Liver (tissue), 3 donors: ENCODE data around the gene SLC45A1.

Experiments
- ATF3 ChIP-seq: IDR thresholded peaks from 2 replicates; pipeline ENCODE4 v1.6.1; 2016; ENCODE audit warnings: antibody characterized with exemption
- EGR1 ChIP-seq, 2 donors: IDR thresholded peaks; 2 replicates each; pipeline ENCODE4 v1.6.1; 2016 to 2018; ENCODE audit warnings: antibody characterized with exemption in 2 of 2, low read depth in 2 of 2
- HNF4A ChIP-seq, 2 donors: conservative IDR thresholded peaks; 2 replicates each; pipeline ENCODE4 v1.6.1; 2016; ENCODE audit warnings: antibody characterized with exemption in 2 of 2, mild to moderate bottlenecking in 2 of 2
- JUND ChIP-seq, 2 donors: IDR thresholded peaks; 2 replicates each; pipeline ENCODE4 v1.6.1; 2016; ENCODE audit warnings: antibody characterized with exemption in 2 of 2
- NR2F2 ChIP-seq: IDR thresholded peaks from 2 replicates; pipeline ENCODE4 v1.6.1; 2016; ENCODE audit warnings: antibody characterized with exemption
- RAD21 ChIP-seq, 2 donors: IDR thresholded peaks; 2 replicates each; pipeline ENCODE4 v1.6.1; 2016; ENCODE audit warnings: antibody characterized with exemption in 2 of 2, mild to moderate bottlenecking in 2 of 2
- TF ChIP-seq, protein P1 (sequence below): fragments of 150-350 bp; IDR thresholded peaks from 2 replicates; pipeline ENCODE4 v1.5.1; 2017; ENCODE audit warnings: improper control_type of control experiment, low read depth, low read length; ENCODE audit not compliant: missing input control
- TF ChIP-seq, protein P2 (sequence below): IDR thresholded peaks from 2 replicates; pipeline ENCODE4 v1.6.1; 2016; ENCODE audit warnings: antibody characterized with exemption
- TF ChIP-seq, protein P3 (sequence below): IDR thresholded peaks from 2 replicates; pipeline ENCODE4 v1.6.1; 2016; ENCODE audit warnings: antibody characterized with exemption
- TF ChIP-seq, protein P4 (sequence below): IDR thresholded peaks from 2 replicates; pipeline ENCODE4 v1.6.1; 2016; ENCODE audit warnings: antibody characterized with exemption, mild to moderate bottlenecking
- donor health status: healthy.
- donor health status: healthy.

DNA sequence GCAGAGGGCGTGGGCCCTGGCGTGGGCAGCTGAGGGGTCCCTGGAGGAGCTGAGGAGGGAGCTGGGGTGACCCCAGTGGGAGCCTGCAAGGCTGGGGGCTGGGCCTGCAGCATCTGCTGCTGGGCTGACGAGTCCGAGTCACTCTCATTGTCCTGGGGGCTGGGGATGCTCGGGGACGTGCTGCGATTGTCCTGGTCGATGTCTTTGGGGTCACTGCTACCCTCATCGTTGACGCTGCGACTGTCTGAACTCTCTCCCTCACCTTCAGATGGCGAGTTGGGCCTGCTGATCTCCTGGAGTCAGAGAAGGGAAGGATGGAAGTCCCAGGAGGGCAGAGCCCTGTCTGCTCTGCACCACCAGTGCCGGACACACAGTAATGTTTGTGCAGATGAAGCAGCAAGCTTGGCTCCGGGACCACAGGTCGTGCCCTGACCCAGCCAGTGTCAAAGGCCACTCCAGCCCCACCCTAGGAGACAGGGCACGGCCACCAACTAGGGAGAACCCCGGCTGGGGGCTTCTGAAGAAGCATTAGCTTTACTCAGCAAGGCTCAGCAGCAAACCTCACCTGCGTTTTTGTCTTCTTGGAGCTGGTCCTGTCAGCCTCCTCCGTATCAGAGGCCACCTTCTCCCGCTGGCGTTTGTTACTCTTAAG lies 43.4 kb downstream of the SLC45A1 start:
- TF ChIP-seq, protein P1, sequence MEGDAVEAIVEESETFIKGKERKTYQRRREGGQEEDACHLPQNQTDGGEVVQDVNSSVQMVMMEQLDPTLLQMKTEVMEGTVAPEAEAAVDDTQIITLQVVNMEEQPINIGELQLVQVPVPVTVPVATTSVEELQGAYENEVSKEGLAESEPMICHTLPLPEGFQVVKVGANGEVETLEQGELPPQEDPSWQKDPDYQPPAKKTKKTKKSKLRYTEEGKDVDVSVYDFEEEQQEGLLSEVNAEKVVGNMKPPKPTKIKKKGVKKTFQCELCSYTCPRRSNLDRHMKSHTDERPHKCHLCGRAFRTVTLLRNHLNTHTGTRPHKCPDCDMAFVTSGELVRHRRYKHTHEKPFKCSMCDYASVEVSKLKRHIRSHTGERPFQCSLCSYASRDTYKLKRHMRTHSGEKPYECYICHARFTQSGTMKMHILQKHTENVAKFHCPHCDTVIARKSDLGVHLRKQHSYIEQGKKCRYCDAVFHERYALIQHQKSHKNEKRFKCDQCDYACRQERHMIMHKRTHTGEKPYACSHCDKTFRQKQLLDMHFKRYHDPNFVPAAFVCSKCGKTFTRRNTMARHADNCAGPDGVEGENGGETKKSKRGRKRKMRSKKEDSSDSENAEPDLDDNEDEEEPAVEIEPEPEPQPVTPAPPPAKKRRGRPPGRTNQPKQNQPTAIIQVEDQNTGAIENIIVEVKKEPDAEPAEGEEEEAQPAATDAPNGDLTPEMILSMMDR = no peak
- TF ChIP-seq JUND (IDR thresholded peaks at IDR 0.05) = no peak
- TF ChIP-seq ATF3 = no peak
- TF ChIP-seq, protein P2, sequence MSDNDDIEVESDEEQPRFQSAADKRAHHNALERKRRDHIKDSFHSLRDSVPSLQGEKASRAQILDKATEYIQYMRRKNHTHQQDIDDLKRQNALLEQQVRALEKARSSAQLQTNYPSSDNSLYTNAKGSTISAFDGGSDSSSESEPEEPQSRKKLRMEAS = no peak
- peak; percentile 15 for TF ChIP-seq NR2F2
- TF ChIP-seq, protein P3, sequence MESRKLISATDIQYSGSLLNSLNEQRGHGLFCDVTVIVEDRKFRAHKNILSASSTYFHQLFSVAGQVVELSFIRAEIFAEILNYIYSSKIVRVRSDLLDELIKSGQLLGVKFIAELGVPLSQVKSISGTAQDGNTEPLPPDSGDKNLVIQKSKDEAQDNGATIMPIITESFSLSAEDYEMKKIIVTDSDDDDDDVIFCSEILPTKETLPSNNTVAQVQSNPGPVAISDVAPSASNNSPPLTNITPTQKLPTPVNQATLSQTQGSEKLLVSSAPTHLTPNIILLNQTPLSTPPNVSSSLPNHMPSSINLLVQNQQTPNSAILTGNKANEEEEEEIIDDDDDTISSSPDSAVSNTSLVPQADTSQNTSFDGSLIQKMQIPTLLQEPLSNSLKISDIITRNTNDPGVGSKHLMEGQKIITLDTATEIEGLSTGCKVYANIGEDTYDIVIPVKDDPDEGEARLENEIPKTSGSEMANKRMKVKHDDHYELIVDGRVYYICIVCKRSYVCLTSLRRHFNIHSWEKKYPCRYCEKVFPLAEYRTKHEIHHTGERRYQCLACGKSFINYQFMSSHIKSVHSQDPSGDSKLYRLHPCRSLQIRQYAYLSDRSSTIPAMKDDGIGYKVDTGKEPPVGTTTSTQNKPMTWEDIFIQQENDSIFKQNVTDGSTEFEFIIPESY = no peak
- TF ChIP-seq HNF4A (conservative IDR thresholded peaks at IDR 0.05) = peak in 1 of 2 donors; percentile 30
- TF ChIP-seq, protein P4, sequence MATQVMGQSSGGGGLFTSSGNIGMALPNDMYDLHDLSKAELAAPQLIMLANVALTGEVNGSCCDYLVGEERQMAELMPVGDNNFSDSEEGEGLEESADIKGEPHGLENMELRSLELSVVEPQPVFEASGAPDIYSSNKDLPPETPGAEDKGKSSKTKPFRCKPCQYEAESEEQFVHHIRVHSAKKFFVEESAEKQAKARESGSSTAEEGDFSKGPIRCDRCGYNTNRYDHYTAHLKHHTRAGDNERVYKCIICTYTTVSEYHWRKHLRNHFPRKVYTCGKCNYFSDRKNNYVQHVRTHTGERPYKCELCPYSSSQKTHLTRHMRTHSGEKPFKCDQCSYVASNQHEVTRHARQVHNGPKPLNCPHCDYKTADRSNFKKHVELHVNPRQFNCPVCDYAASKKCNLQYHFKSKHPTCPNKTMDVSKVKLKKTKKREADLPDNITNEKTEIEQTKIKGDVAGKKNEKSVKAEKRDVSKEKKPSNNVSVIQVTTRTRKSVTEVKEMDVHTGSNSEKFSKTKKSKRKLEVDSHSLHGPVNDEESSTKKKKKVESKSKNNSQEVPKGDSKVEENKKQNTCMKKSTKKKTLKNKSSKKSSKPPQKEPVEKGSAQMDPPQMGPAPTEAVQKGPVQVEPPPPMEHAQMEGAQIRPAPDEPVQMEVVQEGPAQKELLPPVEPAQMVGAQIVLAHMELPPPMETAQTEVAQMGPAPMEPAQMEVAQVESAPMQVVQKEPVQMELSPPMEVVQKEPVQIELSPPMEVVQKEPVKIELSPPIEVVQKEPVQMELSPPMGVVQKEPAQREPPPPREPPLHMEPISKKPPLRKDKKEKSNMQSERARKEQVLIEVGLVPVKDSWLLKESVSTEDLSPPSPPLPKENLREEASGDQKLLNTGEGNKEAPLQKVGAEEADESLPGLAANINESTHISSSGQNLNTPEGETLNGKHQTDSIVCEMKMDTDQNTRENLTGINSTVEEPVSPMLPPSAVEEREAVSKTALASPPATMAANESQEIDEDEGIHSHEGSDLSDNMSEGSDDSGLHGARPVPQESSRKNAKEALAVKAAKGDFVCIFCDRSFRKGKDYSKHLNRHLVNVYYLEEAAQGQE = no peak
- TF ChIP-seq RAD21 (IDR thresholded peaks at IDR 0.05) = no peak
- TF ChIP-seq EGR1 (IDR thresholded peaks at IDR 0.05; ENCODE audit: low read depth in 2 of 2) = no peak
